ENCODE measurements around the gene CHURC1. TPM values are rescaled to one million over a fixed set of nuclear protein-coding genes. Genes with fewer than 3 reads are reported as not detected.
A peak's percentile ranks its signal among the peaks of the same experiment; 100 is the strongest.

Gene CHURC1
- 31.9 TPM for total RNA-seq

GRCh38 chr14:64914237-64915028 is at the start of gene CHURC1:
TSS of gene CHURC1 (plus strand) at chr14:64914455. CDS start at chr14:64914496, 41 bp downstream.
- Histone ChIP-seq H3K4me3 (peak within 1 kb of the TSS; percentile 90 to 99), H3K27me3 (no peaks in the 10 kb centered on the region), H3K36me3 (no peaks in the 10 kb centered on the region), H3K4me1 (peaks cover 3 to 30% of the 10 kb centered on the region in 2 donors), H3K9me3 (no peaks in the 10 kb centered on the region), H3K27ac (peak within 1 kb of the TSS; percentile 94 to 98)
- peak; percentile 98 to 100 for DNase-seq (ENCODE audit: low spot score in 2 of 2)
- intact Hi-C loops (cut with DNase I) = loop anchor here (2.0 to 10.0 kb wide), 7 partner anchors 58 to 1270 kb away; partner anchors contain the start of genes FNTB, HSPA2, MAX and MTHFD1
- TF ChIP-seq CTCF (IDR thresholded peaks at IDR 0.05) = no peak

GRCh38 chr14:64865109-64865508 is 49.1 kb upstream of the CHURC1 start:
- no peak overlapping the region for H3K4me3 ChIP-seq
- H3K27me3 ChIP-seq = no peaks in the 10 kb centered on the region
- H3K4me1 ChIP-seq = no peaks in the 10 kb centered on the region
- H3K36me3 ChIP-seq = no peaks in the 10 kb centered on the region
- H3K9me3 ChIP-seq = no peaks in the 10 kb centered on the region
- intact Hi-C loops (cut with DNase I) = no loop called here
- no peak for DNase-seq (ENCODE audit: low spot score in 2 of 2)
- H3K27ac ChIP-seq = no peak overlapping the region
- TF ChIP-seq CTCF (IDR thresholded peaks at IDR 0.05) = no peak

GRCh38 chr14:64865992-64866391 is 48.3 kb upstream of the CHURC1 start:
- no peaks in the 10 kb centered on the region for H3K36me3 ChIP-seq
- no peak overlapping the region for H3K27ac ChIP-seq
- no peaks in the 10 kb centered on the region for H3K27me3 ChIP-seq
- intact Hi-C loops (cut with DNase I) = no loop called here
- no peak for TF ChIP-seq CTCF (IDR thresholded peaks at IDR 0.05)
- no peaks in the 10 kb centered on the region for H3K4me1 ChIP-seq
- H3K4me3 ChIP-seq = no peak overlapping the region
- DNase-seq (ENCODE audit: low spot score in 2 of 2) = no peak
- no peaks in the 10 kb centered on the region for H3K9me3 ChIP-seq

GRCh38 chr14:64867182-64867581 is 47.1 kb upstream of the CHURC1 start:
- Histone ChIP-seq H3K4me3 (no peak overlapping the region), H3K9me3 (no peaks in the 10 kb centered on the region), H3K4me1 (no peaks in the 10 kb centered on the region), H3K36me3 (no peaks in the 10 kb centered on the region), H3K27me3 (no peaks in the 10 kb centered on the region), H3K27ac (no peak overlapping the region)
- intact Hi-C loops (cut with DNase I) = no loop called here
- DNase-seq (ENCODE audit: low spot score in 2 of 2) = no peak
- no peak for TF ChIP-seq CTCF (IDR thresholded peaks at IDR 0.05)

GRCh38 chr14:64868379-64868778 is 45.9 kb upstream of the CHURC1 start:
- no peak for TF ChIP-seq CTCF (IDR thresholded peaks at IDR 0.05)

More at GRCh38 chr14:64868379-64868778, 45.9 kb upstream of the CHURC1 start:
- no peaks in the 10 kb centered on the region for H3K4me1 ChIP-seq
- no peak for DNase-seq (ENCODE audit: low spot score in 2 of 2)
- intact Hi-C loops (cut with DNase I) = no loop called here
- H3K36me3 ChIP-seq = no peaks in the 10 kb centered on the region
- no peaks in the 10 kb centered on the region for H3K27me3 ChIP-seq
- no peak overlapping the region for H3K4me3 ChIP-seq
- H3K27ac ChIP-seq = no peak overlapping the region
- no peaks in the 10 kb centered on the region for H3K9me3 ChIP-seq
